K562 (cell line): ENCODE measurements around the gene TNFAIP6. TPM values are rescaled to one million over a fixed set of nuclear protein-coding genes. Genes with fewer than 3 reads are reported as not detected.

ENCODE experiments used
- BACH1 ChIP-seq: fragments of 200-800 bp; sonication (Bioruptor generic); IDR thresholded peaks from 2 replicates; pipeline ENCODE4 v1.6.1; 2016; ENCODE audit warnings: missing genetic modification characterization, missing compliant biosample characterization
- BRF1 ChIP-seq: IDR thresholded peaks from 3 replicates; pipeline ENCODE4 v1.6.1; 2011; ENCODE audit warnings: borderline replicate concordance, mild to moderate bottlenecking; ENCODE audit not compliant: insufficient read length; ENCODE audit errors: extremely low read depth
- DACH1 ChIP-seq: fragments of 450-650 bp; IDR thresholded peaks from 2 replicates; pipeline ENCODE4 v1.6.1; 2018; ENCODE audit not compliant: partially characterized antibody
- DMBX1 ChIP-seq: fragments of 250-450 bp; sonication (Bioruptor Pico); IDR thresholded peaks from 2 replicates; pipeline ENCODE4 v1.8.0; 2022; ENCODE audit warnings: inconsistent platforms, mild to moderate bottlenecking, moderate library complexity, borderline replicate concordance
- GTF2F1 ChIP-seq: IDR thresholded peaks from 2 replicates; pipeline ENCODE4 v1.6.1; 2011; ENCODE audit warnings: low read depth, low read length, improper control_type of control experiment
- HMGXB4 ChIP-seq: sonication (generic); formaldehyde crosslinking; IDR thresholded peaks from 2 replicates; pipeline ENCODE4 v1.8.1; 2023; ENCODE audit warnings: mild to moderate bottlenecking, missing genetic modification reagents
- MAFK ChIP-seq: IDR thresholded peaks from 2 replicates; pipeline ENCODE4 v1.6.1; 2011; ENCODE audit warnings: low read length, improper control_type of control experiment
- MTA1 ChIP-seq: fragments of 450-650 bp; IDR thresholded peaks from 2 replicates; pipeline ENCODE4 v1.6.1; 2017; ENCODE audit warnings: borderline replicate concordance
- MYNN ChIP-seq, 2 experiments: sonication (generic); formaldehyde crosslinking in 1 of 2; IDR thresholded peaks; 2 replicates each; pipeline versions ENCODE4 v1.5.0 to v1.6.1; 2016 to 2020; ENCODE audit warnings: antibody characterized with exemption in 1 of 2, missing genetic modification reagents in 1 of 2
- RAD21 ChIP-seq, 2 experiments: fragments of 250-450 bp in 1 of 2; fragments of 450-650 bp in 1 of 2; sonication (Bioruptor Pico) in 1 of 2; formaldehyde crosslinking in 1 of 2; IDR thresholded peaks in 1 of 2; conservative IDR thresholded peaks in 1 of 2; 2 replicates each; pipeline versions ENCODE4 v1.4.0 to v1.8.0; 2020 to 2022; ENCODE audit warnings: mild to moderate bottlenecking in 2 of 2, moderate library complexity in 1 of 2
- RBM14 ChIP-seq: fragments of 200-400 bp; formaldehyde crosslinking; IDR thresholded peaks from 2 replicates; pipeline ENCODE4 v1.6.1; 2018; ENCODE audit warnings: low read depth, mild to moderate bottlenecking, low read length, moderate library complexity, borderline replicate concordance; ENCODE audit not compliant: insufficient read depth
- SMARCC2 ChIP-seq: fragments of 450-650 bp; IDR thresholded peaks from 2 replicates; pipeline ENCODE4 v1.6.1; 2017; ENCODE audit warnings: antibody characterized with exemption, moderate library complexity, mild to moderate bottlenecking, low read depth
- ZC3H8 ChIP-seq: fragments of 450-650 bp; IDR thresholded peaks from 2 replicates; pipeline ENCODE4 v1.6.1; 2017
- polyA plus RNA-seq, 8 experiments: library from polyadenylated mRNA; depleted of rRNA in 4 of 8; stranded (reverse) in 5 of 8; unstranded in 3 of 8; fragments of >200 nt; fragmentation: Nextera tagmentation in 2 of 8; fragmentation: Illumina TruSeq in 1 of 8; extraction: Ambion mirVana in 2 of 8; extraction: Trizol in 1 of 8; gene quantifications; 2 replicates each; pipeline versions ENCODE4 v1.2.1 to v1.2.3, GENCODE V29; 2011 to 2014; ENCODE audit warnings: inconsistent platforms in 1 of 8, missing spikeins in 1 of 8
- total RNA-seq, 7 experiments: library from RNA; depleted of rRNA in 6 of 7; stranded (reverse); fragments of >200 nt in 6 of 7; fragmentation: Illumina TruSeq in 2 of 7; extraction: Trizol in 2 of 7; gene quantifications; 2 replicates each; pipeline versions ENCODE4 v1.2.1 to v1.2.3, GENCODE V29; 2011 to 2021; ENCODE audit warnings: low replicate concordance in 1 of 7
- TF ChIP-seq, protein P1 (sequence below): fragments of 200-800 bp; sonication (Bioruptor generic); IDR thresholded peaks from 2 replicates; pipeline ENCODE4 v1.6.1; 2016; ENCODE audit warnings: missing genetic modification characterization, missing compliant biosample characterization
- TF ChIP-seq, protein P2 (sequence below), 2 experiments: fragments of 450-650 bp in 1 of 2; sonication (generic) in 1 of 2; formaldehyde crosslinking in 1 of 2; IDR thresholded peaks in 1 of 2; conservative IDR thresholded peaks in 1 of 2; 2 replicates each; pipeline versions ENCODE4 v1.6.1 to v1.8.1; 2016 to 2023; ENCODE audit warnings: mild to moderate bottlenecking in 2 of 2, moderate library complexity in 2 of 2, inconsistent platforms in 1 of 2, missing genetic modification reagents in 1 of 2
- TF ChIP-seq, protein P3 (sequence below): sonication (generic); formaldehyde crosslinking; IDR thresholded peaks from 2 replicates; pipeline ENCODE4 v1.8.0; 2023; ENCODE audit warnings: mild to moderate bottlenecking, missing genetic modification reagents

The TNFAIP6 gene
- total and polyA plus RNA-seq, 9 of the 15 experiments (the other 6 are each of a cell fraction or from before 2014, with no cell fraction given), result 0.07 to 0.28 (median 0.08) TPM; not detected in 6

- TF ChIP-seq HMGXB4 (CRISPR knock-in tag) (peak; percentile 88), BACH1 (tag) (no peak), DMBX1 (CRISPR knock-in tag) (0 out of 2 replicates have a peak, but pooled peaks have one; percentile 33), GTF2F1 (no peak), SMARCC2 (no peak), DACH1 (peak; percentile 85), ZC3H8 (no peak), BRF1 (no peak), MTA1 (no peak), RBM14 (0 out of 2 replicates have a peak, but pooled peaks have one; percentile 83), MAFK (peak; percentile 51), RAD21 (CRISPR knock-in tag; conservative IDR thresholded peaks at IDR 0.05 in 1 of 2, IDR thresholded peaks at IDR 0.05 in 1 of 2) (peak; percentile 23 to 52; a peak in 3 of 4 replicates), MYNN (IDR thresholded peaks at IDR 0.05) (no peak), MYNN (CRISPR knock-in tag; IDR thresholded peaks at IDR 0.05) (no peak)
- TF ChIP-seq, protein P1, sequence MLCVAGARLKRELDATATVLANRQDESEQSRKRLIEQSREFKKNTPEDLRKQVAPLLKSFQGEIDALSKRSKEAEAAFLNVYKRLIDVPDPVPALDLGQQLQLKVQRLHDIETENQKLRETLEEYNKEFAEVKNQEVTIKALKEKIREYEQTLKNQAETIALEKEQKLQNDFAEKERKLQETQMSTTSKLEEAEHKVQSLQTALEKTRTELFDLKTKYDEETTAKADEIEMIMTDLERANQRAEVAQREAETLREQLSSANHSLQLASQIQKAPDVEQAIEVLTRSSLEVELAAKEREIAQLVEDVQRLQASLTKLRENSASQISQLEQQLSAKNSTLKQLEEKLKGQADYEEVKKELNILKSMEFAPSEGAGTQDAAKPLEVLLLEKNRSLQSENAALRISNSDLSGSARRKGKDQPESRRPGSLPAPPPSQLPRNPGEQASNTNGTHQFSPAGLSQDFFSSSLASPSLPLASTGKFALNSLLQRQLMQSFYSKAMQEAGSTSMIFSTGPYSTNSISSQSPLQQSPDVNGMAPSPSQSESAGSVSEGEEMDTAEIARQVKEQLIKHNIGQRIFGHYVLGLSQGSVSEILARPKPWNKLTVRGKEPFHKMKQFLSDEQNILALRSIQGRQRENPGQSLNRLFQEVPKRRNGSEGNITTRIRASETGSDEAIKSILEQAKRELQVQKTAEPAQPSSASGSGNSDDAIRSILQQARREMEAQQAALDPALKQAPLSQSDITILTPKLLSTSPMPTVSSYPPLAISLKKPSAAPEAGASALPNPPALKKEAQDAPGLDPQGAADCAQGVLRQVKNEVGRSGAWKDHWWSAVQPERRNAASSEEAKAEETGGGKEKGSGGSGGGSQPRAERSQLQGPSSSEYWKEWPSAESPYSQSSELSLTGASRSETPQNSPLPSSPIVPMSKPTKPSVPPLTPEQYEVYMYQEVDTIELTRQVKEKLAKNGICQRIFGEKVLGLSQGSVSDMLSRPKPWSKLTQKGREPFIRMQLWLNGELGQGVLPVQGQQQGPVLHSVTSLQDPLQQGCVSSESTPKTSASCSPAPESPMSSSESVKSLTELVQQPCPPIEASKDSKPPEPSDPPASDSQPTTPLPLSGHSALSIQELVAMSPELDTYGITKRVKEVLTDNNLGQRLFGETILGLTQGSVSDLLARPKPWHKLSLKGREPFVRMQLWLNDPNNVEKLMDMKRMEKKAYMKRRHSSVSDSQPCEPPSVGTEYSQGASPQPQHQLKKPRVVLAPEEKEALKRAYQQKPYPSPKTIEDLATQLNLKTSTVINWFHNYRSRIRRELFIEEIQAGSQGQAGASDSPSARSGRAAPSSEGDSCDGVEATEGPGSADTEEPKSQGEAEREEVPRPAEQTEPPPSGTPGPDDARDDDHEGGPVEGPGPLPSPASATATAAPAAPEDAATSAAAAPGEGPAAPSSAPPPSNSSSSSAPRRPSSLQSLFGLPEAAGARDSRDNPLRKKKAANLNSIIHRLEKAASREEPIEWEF (CRISPR knock-in tag), result no peak
- TF ChIP-seq, protein P2, sequence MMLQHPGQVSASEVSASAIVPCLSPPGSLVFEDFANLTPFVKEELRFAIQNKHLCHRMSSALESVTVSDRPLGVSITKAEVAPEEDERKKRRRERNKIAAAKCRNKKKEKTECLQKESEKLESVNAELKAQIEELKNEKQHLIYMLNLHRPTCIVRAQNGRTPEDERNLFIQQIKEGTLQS (IDR thresholded peaks at IDR 0.05), result peak; percentile 76; the same call in 1 of the 2 replicates
- TF ChIP-seq, protein P2 (CRISPR knock-in tag; conservative IDR thresholded peaks at IDR 0.05), result peak; percentile 86; the same call in 1 of the 2 replicates
- TF ChIP-seq, protein P3, sequence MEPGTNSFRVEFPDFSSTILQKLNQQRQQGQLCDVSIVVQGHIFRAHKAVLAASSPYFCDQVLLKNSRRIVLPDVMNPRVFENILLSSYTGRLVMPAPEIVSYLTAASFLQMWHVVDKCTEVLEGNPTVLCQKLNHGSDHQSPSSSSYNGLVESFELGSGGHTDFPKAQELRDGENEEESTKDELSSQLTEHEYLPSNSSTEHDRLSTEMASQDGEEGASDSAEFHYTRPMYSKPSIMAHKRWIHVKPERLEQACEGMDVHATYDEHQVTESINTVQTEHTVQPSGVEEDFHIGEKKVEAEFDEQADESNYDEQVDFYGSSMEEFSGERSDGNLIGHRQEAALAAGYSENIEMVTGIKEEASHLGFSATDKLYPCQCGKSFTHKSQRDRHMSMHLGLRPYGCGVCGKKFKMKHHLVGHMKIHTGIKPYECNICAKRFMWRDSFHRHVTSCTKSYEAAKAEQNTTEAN (CRISPR knock-in tag), result no peak; the same call in 1 of the 2 replicates
These were observed 52.5 kb downstream of the TNFAIP6 start, which contains the start of gene RIF1 (continued) for GRCh38 chr2:151409601-151410484.
